Loucy (cell line): ENCODE measurements around the gene SLC25A13.

Experiments
- EZH2phosphoT487 ChIP-seq: fragments of 200-600 bp; IDR thresholded peaks from 2 replicates; pipeline ENCODE4 v1.6.1; 2018; ENCODE audit warnings: antibody characterized with exemption, mild to moderate bottlenecking, moderate library complexity, borderline replicate concordance
- TF ChIP-seq, protein P1 (sequence below): fragments of 200-600 bp; sonication (generic); conservative IDR thresholded peaks from 2 replicates; pipeline ENCODE4 v1.5.1; 2014; ENCODE audit warnings: mild to moderate bottlenecking, antibody characterized with exemption, low read length

DNA sequence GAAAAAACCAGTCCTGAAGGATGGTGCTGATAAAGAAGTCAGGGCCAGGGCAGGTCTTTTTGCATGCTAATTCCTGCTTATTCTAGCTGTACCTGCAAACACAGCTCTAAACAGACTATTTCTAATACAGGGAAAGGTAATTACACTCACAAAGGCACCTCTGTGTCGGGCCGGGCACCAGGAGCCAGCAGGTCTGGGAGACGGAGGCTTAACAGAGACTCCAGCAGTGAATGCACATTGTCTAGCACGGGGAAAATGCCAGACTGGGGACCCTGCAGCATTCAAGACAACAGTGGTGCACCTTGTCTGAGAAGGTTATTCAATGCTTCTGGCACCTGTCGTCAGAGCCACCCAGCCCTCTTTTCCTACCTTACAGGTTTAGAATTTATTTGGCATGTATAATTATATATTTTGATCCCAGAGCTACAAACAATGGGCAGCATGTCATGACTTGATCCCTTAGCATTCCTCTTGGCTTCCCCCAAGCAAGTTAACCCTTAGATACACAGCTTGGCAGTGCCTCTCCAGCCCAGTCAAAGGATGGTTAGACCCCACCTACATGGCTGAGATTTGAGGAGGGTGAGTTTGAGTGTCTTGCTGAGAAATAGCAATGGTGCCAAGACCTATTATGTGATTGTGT lies 185.2 kb downstream of the SLC25A13 start:
- TF ChIP-seq, protein P1, sequence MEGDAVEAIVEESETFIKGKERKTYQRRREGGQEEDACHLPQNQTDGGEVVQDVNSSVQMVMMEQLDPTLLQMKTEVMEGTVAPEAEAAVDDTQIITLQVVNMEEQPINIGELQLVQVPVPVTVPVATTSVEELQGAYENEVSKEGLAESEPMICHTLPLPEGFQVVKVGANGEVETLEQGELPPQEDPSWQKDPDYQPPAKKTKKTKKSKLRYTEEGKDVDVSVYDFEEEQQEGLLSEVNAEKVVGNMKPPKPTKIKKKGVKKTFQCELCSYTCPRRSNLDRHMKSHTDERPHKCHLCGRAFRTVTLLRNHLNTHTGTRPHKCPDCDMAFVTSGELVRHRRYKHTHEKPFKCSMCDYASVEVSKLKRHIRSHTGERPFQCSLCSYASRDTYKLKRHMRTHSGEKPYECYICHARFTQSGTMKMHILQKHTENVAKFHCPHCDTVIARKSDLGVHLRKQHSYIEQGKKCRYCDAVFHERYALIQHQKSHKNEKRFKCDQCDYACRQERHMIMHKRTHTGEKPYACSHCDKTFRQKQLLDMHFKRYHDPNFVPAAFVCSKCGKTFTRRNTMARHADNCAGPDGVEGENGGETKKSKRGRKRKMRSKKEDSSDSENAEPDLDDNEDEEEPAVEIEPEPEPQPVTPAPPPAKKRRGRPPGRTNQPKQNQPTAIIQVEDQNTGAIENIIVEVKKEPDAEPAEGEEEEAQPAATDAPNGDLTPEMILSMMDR: no peak
- no peak for TF ChIP-seq EZH2phosphoT487
